GM11168 (cell line): ENCODE measurements around the gene DCX.

Experiments used
- in situ Hi-C: fragments of 300-500 bp; cut with MboI; formaldehyde crosslinking; loops from one replicate; pipeline ENCODE4 v1.12.0; 2022; ENCODE audit warnings: low sequenced_read_pairs; ENCODE audit not compliant: unreplicated experiment

Gene DCX

DNA sequence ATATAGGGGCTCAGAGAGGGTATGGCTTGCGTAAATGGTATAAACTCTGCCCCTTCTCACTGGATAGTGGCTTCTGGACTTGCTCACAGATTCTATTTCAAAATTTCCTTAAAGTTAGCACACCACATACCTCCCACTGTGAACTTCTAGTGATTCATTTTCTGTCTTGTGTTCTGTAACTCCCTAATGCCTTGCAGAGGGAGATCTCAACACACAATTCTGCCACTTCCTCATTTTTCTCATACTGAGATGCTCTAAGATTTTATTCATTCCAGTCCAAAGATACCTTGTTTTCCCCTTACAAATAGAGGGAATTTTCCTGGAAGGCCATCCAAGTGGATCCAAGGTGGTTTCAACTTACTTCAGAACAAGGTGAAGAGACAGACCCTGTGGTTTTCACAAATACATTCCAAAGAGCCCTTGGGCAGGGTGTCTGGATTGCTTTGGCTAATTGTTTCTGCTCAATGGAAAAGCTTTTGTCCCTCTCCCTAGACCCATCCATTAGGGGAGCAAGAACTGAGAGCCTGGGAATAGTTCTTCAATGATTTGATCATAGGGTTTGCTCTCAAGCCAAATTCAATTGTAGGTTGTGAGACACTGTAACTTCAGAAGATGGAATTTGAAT is 89.6 kb downstream of the DCX start:
- in situ Hi-C loops: no loop called here

- in situ Hi-C loops: no loop called here
Observed at GRCh38 chrX:111319451-111319850, 92.5 kb downstream of the DCX start.

GRCh38 chrX:111318901-111319300 is 93.1 kb downstream of the DCX start:
- in situ Hi-C loops: no loop called here

DNA sequence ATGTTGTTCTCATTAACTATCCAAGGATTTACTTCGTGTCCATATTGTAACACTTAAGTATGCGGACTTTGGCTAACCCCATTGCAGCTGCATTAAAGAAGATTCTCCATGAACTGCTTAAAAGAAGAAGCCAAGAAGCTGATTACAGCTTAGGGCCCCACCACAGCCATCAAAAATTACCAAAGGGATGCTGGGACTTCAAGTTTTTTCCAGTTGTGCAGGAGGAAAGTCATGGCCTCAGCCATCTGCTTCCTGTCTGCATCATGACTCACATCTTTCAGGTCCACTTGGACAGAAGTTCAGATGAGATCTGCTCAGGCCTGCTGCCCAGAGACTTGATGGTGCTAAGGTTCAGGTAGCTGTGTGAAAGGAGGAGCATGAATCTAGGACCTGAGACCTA is 102.9 kb downstream of the DCX start:
- in situ Hi-C loops: no loop called here

GRCh38 chrX:111308039-111308438 is 104.0 kb downstream of the DCX start:
- in situ Hi-C loops: no loop called here

DNA sequence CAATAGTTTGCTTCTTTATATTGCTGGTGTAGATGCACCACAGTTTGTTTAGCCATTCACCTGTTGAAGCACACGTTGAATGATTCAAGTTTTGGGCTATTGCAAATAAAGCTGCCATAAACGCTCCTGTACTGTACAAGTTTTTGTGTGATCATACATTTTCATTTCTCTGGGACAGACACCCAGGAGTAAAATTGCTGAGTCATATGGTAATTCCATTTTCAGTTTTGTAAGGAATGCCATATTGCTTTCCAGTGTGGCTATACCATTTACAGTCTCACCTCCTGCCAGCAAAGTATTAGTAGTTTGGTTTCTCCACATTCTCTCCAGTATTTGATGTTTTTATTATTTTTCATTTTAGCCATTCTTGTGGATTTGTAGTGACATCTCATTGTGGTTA is 109.7 kb downstream of the DCX start:
- in situ Hi-C loops: no loop called here

DNA sequence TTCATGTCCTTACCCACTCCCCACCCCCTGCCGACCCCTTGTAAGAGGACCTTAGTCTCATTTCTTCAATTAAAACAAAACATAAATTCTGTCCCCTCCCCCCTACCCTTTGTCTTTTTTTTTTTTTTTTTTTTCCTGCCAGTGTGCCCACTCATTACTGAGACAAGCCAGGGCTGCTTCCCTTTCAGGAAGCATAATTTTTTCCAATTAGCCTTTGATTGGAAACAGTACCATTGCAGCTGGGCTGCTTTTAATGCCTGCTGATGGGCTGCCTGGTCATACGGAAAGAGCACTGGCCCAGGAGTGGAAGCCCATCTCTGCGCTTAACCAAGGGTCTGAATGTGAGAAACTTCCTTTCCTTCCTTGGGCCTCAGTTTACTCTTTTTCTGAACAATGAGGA is 123.2 kb downstream of the DCX start:
- in situ Hi-C loops: no loop called here

- in situ Hi-C loops: no loop called here
Observed at GRCh38 chrX:111284631-111285293, 127.2 kb downstream of the DCX start.

DNA sequence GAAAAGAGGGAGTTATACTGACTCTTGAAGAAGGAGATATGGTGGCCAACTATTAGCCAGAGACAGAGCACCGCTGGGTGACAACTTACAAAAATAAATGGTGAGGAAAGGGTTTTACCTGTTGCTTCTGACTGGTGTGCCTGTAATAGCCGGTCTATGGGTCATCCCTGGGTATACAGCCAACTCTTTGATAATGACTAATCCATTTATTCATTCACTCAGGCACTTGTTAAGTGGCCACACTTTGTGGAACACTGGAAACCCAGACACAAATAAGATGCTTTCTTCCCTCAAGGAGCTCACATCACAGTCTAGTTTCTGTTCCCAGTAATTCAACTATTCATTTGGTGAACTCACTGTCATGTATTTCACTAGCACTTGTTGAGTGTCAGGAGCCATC is 128.5 kb downstream of the DCX start:
- in situ Hi-C loops: no loop called here

- in situ Hi-C loops: no loop called here
Observed at GRCh38 chrX:111282991-111283390, 129.0 kb downstream of the DCX start.

GRCh38 chrX:111282139-111282538 is 129.9 kb downstream of the DCX start:
- in situ Hi-C loops: no loop called here

- in situ Hi-C loops: no loop called here
Observed at GRCh38 chrX:111270339-111270738, 141.7 kb downstream of the DCX start, which contains the start of gene CAPN6. Gene CAPN6, minus strand, starts transcription at chrX:111270483. Its CDS starts 6,547 bp downstream, at chrX:111263936.

GRCh38 chrX:111268506-111268905 is 143.5 kb downstream of the DCX start:
- in situ Hi-C loops: no loop called here

GRCh38 chrX:111265486-111265885 is 146.5 kb downstream of the DCX start:
- in situ Hi-C loops: no loop called here

- in situ Hi-C loops: no loop called here
Observed at GRCh38 chrX:111264385-111264784, 147.6 kb downstream of the DCX start.

DNA sequence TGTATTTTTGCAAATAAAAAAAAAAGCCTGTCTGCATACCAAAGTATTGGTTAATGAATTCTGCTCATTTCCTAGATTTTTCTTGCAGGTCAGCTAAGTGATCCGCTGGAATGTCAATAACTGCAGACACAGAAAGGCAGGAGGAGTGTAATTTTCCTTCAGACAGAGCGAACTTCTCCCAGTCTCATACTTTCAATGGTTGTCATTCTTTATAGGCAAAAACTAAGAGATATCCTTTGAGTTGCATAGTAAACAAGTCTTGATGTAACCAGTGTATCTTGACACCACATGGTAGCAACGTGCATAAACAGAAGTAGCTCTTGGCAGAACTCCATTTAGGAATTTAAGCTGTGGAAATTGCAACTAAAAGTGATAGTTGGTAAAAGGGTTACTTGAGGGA is 149.9 kb downstream of the DCX start:
- in situ Hi-C loops: no loop called here

DNA sequence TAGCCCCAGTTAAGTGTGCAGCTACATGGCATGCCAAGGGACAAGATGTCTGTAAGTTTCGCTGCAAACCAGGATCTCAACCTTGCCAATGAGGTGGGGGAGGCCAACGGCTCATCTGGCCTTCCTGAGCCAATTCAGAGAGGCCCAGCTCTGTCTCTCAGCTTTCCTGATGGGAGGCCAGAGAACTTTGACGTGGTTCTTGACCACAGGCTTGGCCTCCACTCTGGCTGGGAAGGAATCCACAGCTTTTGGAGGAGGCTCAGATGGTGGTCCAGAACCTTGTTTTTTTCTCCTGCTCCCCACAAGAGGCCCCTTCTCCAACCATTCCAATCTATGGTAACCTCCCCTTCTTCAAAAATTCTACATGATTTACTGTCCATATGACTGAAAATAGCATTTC is 151.5 kb downstream of the DCX start:
- in situ Hi-C loops: no loop called here

GRCh38 chrX:111259559-111259958 is 152.4 kb downstream of the DCX start:
- in situ Hi-C loops: no loop called here

- in situ Hi-C loops: no loop called here
Observed at GRCh38 chrX:111257733-111258132, 154.3 kb downstream of the DCX start.

GRCh38 chrX:111254896-111255693 is 156.9 kb downstream of the DCX start:
- in situ Hi-C loops: no loop called here

GRCh38 chrX:111244235-111244750 is 167.7 kb downstream of the DCX start:
- in situ Hi-C loops: loop anchor here (10.0 kb wide), 1 partner anchor 249 kb away; no protein-coding TSS in a partner anchor
